ENCODE data around the gene CYP2U1. TPM values are rescaled to one million over a fixed set of nuclear protein-coding genes. Genes with fewer than 3 reads are reported as not detected.
"Not testable (repeated sequence)": the region's sequence is repeated elsewhere in the genome, so short reads cannot be mapped to it uniquely, and the experiment has no call there.

The CYP2U1 gene
- total RNA-seq, 1 donor from 2014 or later = 9.4 TPM

GRCh38 chr4:107966903-107967302 lies 35.6 kb downstream of the CYP2U1 start:
- Histone ChIP-seq H3K27me3 (ENCODE audit: low read depth) (no peaks in the 10 kb centered on the region), H3K9me3 (replicated peaks) (peaks cover 3% of the 10 kb centered on the region), H3K36me3 (no peaks in the 10 kb centered on the region), H3K4me3 (no peak overlapping the region), H3K4me1 (no peaks in the 10 kb centered on the region), H3K27ac (replicated peaks) (no peak overlapping the region)
- no peak for DNase-seq
- intact Hi-C loops (cut with micrococcal nuclease) = no loop called here
- TF ChIP-seq, protein P1, sequence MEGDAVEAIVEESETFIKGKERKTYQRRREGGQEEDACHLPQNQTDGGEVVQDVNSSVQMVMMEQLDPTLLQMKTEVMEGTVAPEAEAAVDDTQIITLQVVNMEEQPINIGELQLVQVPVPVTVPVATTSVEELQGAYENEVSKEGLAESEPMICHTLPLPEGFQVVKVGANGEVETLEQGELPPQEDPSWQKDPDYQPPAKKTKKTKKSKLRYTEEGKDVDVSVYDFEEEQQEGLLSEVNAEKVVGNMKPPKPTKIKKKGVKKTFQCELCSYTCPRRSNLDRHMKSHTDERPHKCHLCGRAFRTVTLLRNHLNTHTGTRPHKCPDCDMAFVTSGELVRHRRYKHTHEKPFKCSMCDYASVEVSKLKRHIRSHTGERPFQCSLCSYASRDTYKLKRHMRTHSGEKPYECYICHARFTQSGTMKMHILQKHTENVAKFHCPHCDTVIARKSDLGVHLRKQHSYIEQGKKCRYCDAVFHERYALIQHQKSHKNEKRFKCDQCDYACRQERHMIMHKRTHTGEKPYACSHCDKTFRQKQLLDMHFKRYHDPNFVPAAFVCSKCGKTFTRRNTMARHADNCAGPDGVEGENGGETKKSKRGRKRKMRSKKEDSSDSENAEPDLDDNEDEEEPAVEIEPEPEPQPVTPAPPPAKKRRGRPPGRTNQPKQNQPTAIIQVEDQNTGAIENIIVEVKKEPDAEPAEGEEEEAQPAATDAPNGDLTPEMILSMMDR (IDR thresholded peaks at IDR 0.05; ENCODE audit: borderline replicate concordance) = no peak

GRCh38 chr4:107967519-107967918 lies 36.2 kb downstream of the CYP2U1 start:
- H3K36me3 ChIP-seq; H3K9me3 ChIP-seq (replicated peaks); H3K4me3 ChIP-seq; H3K27ac ChIP-seq (replicated peaks); H3K27me3 ChIP-seq (ENCODE audit: low read depth); DNase-seq; H3K4me1 ChIP-seq; intact Hi-C loops (cut with micrococcal nuclease): not testable (repeated sequence)

GRCh38 chr4:107967921-107968320 lies 36.6 kb downstream of the CYP2U1 start:
- H3K4me1 ChIP-seq; H3K36me3 ChIP-seq; H3K4me3 ChIP-seq; DNase-seq; intact Hi-C loops (cut with micrococcal nuclease); H3K27me3 ChIP-seq (ENCODE audit: low read depth); H3K9me3 ChIP-seq (replicated peaks); H3K27ac ChIP-seq (replicated peaks): not testable (repeated sequence)

- Histone ChIP-seq H3K27ac (replicated peaks) (no peak overlapping the region), H3K4me1 (no peaks in the 10 kb centered on the region), H3K9me3 (replicated peaks) (peaks cover 3% of the 10 kb centered on the region), H3K4me3 (no peak overlapping the region), H3K27me3 (ENCODE audit: low read depth) (no peaks in the 10 kb centered on the region), H3K36me3 (no peaks in the 10 kb centered on the region)
- TF ChIP-seq, protein P1 (IDR thresholded peaks at IDR 0.05; ENCODE audit: borderline replicate concordance) = no peak
- intact Hi-C loops (cut with micrococcal nuclease) = no loop called here
- DNase-seq = no peak
Observed at GRCh38 chr4:107970063-107970798, 38.9 kb downstream of the CYP2U1 start.

GRCh38 chr4:107972605-107973004 lies 41.3 kb downstream of the CYP2U1 start:
- Histone ChIP-seq H3K4me1 (no peaks in the 10 kb centered on the region), H3K27me3 (ENCODE audit: low read depth) (no peaks in the 10 kb centered on the region), H3K9me3 (replicated peaks) (peaks cover 1% of the 10 kb centered on the region), H3K4me3 (no peak overlapping the region), H3K27ac (replicated peaks) (no peak overlapping the region), H3K36me3 (no peaks in the 10 kb centered on the region)
- TF ChIP-seq, protein P1 (IDR thresholded peaks at IDR 0.05; ENCODE audit: borderline replicate concordance) = no peak
- intact Hi-C loops (cut with micrococcal nuclease) = no loop called here
- no peak for DNase-seq

DNA sequence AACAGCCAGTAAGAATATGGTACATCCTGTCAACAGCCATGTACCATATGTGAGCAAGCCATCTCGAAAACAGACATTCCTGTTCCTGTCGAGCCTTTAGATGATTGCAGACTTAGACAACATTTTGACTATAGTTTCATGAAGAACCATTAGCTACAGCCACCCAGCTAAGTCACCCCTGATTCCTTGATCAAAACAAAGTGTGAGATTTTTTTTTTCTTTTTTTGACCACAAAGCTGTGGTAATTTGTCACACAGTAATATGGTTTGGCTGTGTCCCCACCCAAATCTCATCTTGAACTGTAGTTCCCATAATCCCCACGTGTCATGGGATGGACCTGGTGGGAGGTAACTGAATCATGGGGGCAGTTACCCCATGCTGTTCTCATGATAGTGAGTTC lies 43.2 kb downstream of the CYP2U1 start:
- DNase-seq = no peak
- Histone ChIP-seq H3K4me1 (peaks cover 10% of the 10 kb centered on the region), H3K36me3 (no peaks in the 10 kb centered on the region), H3K4me3 (no peak overlapping the region), H3K27ac (replicated peaks) (no peak overlapping the region), H3K27me3 (ENCODE audit: low read depth) (no peaks in the 10 kb centered on the region), H3K9me3 (replicated peaks) (no peaks in the 10 kb centered on the region)
- TF ChIP-seq, protein P1 (IDR thresholded peaks at IDR 0.05; ENCODE audit: borderline replicate concordance) = no peak
- intact Hi-C loops (cut with micrococcal nuclease) = no loop called here

All from left ventricle myocardium inferior (tissue), 1 donor.